GM12801 (cell line): ENCODE measurements around the gene HIPK1.

Source experiments
- CTCF ChIP-seq: IDR thresholded peaks from one replicate; pipeline ENCODE4 v1.5.1; 2011; ENCODE audit warnings: control low read depth; ENCODE audit not compliant: insufficient read length; ENCODE audit errors: extremely low read depth

HIPK1 gene

GRCh38 chr1:113917400-113918082 is 11.6 kb upstream of the HIPK1 start:
- TF ChIP-seq CTCF, result no peak

GRCh38 chr1:113918243-113918642 is 10.9 kb upstream of the HIPK1 start:
- TF ChIP-seq CTCF, result no peak

GRCh38 chr1:113922957-113923356 is 6.2 kb upstream of the HIPK1 start:
- TF ChIP-seq CTCF, result no peak

GRCh38 chr1:113924473-113924872 is 4.7 kb upstream of the HIPK1 start:
- TF ChIP-seq CTCF, result no peak

GRCh38 chr1:113928187-113928930 is 765 bp upstream of the HIPK1 start:
- TF ChIP-seq CTCF, result no peak

GRCh38 chr1:113929750-113930498 is 800 bp downstream of the HIPK1 start:
- no peak for TF ChIP-seq CTCF

GRCh38 chr1:113930499-113931161 is 1.5 kb downstream of the HIPK1 start:
- no peak for TF ChIP-seq CTCF
